GM12874 (cell line): ENCODE results near the gene PIAS4.

Experiments used
- CTCF ChIP-seq: IDR thresholded peaks from 2 replicates; pipeline ENCODE4 v1.5.1; 2011; ENCODE audit warnings: low read depth, mild to moderate bottlenecking, control low read depth, low read length, moderate library complexity; ENCODE audit not compliant: insufficient read depth

PIAS4 gene

GRCh38 chr19:4007836-4008539 lies 452 bp downstream of the PIAS4 start:
- TF ChIP-seq CTCF: no peak

- no peak for TF ChIP-seq CTCF
Measured at GRCh38 chr19:4009990-4010807, 2.7 kb downstream of the PIAS4 start.

GRCh38 chr19:4010808-4011110 lies 3.2 kb downstream of the PIAS4 start:
- TF ChIP-seq CTCF: no peak

GRCh38 chr19:4012092-4012974 lies 4.8 kb downstream of the PIAS4 start:
- no peak for TF ChIP-seq CTCF

GRCh38 chr19:4012975-4013634 lies 5.6 kb downstream of the PIAS4 start:
- no peak for TF ChIP-seq CTCF

GRCh38 chr19:4013886-4014540 lies 6.5 kb downstream of the PIAS4 start:
- TF ChIP-seq CTCF: no peak
